HEK293 (cell line): Measurements from ENCODE around the gene IDE.

Experiments
- BCL11A ChIP-seq: fragments of 450-650 bp; formaldehyde crosslinking; IDR thresholded peaks from 2 replicates; pipeline ENCODE4 v1.5.1; 2016; ENCODE audit warnings: low read depth, missing biosample characterization, missing genetic modification characterization
- INSM2 ChIP-seq: fragments of 450-650 bp; formaldehyde crosslinking; IDR thresholded peaks from 2 replicates; pipeline ENCODE4 v1.5.1; 2016; ENCODE audit warnings: missing biosample characterization, missing genetic modification characterization
- KLF17 ChIP-seq: fragments of 450-650 bp; formaldehyde crosslinking; IDR thresholded peaks from 2 replicates; pipeline ENCODE4 v1.5.1; 2016; ENCODE audit warnings: missing biosample characterization, missing genetic modification characterization
- SCRT2 ChIP-seq: fragments of 450-650 bp; formaldehyde crosslinking; IDR thresholded peaks from 2 replicates; pipeline ENCODE4 v1.5.1; 2016; ENCODE audit warnings: missing biosample characterization, missing genetic modification characterization
- SP2 ChIP-seq: fragments of 450-650 bp; formaldehyde crosslinking; IDR thresholded peaks from 2 replicates; pipeline ENCODE4 v1.5.1; 2016; ENCODE audit warnings: missing biosample characterization, missing genetic modification characterization
- TRIM28 ChIP-seq: IDR thresholded peaks from 2 replicates; pipeline ENCODE4 v1.6.1; 2011; ENCODE audit warnings: low read length, control low read depth, borderline replicate concordance
- ZBTB20 ChIP-seq: fragments of 450-650 bp; formaldehyde crosslinking; IDR thresholded peaks from 2 replicates; pipeline ENCODE4 v1.5.1; 2016; ENCODE audit warnings: missing biosample characterization, missing genetic modification characterization
- ZNF132 ChIP-seq: fragments of 450-650 bp; formaldehyde crosslinking; IDR thresholded peaks from 2 replicates; pipeline ENCODE4 v1.5.1; 2017; ENCODE audit warnings: missing biosample characterization, missing genetic modification characterization, borderline replicate concordance
- ZNF16 ChIP-seq: fragments of 450-650 bp; formaldehyde crosslinking; IDR thresholded peaks from 2 replicates; pipeline ENCODE4 v1.5.1; 2016; ENCODE audit warnings: low read depth, missing biosample characterization, missing genetic modification characterization
- ZNF248 ChIP-seq: fragments of 450-650 bp; formaldehyde crosslinking; IDR thresholded peaks from 2 replicates; pipeline ENCODE4 v1.5.1; 2017; ENCODE audit warnings: missing biosample characterization, missing genetic modification characterization
- ZNF292 ChIP-seq: fragments of 450-650 bp; formaldehyde crosslinking; IDR thresholded peaks from 2 replicates; pipeline ENCODE4 v1.5.1; 2016; ENCODE audit warnings: low read depth, missing biosample characterization, missing genetic modification characterization, borderline replicate concordance
- ZNF302 ChIP-seq: fragments of 450-650 bp; formaldehyde crosslinking; IDR thresholded peaks from 2 replicates; pipeline ENCODE4 v1.5.1; 2016; ENCODE audit warnings: missing biosample characterization, missing genetic modification characterization, low read depth
- ZNF324 ChIP-seq: fragments of 450-650 bp; formaldehyde crosslinking; IDR thresholded peaks from 2 replicates; pipeline ENCODE4 v1.5.1; 2016; ENCODE audit warnings: missing biosample characterization, missing genetic modification characterization
- ZNF354C ChIP-seq: fragments of 450-650 bp; formaldehyde crosslinking; IDR thresholded peaks from 2 replicates; pipeline ENCODE4 v1.5.1; 2016; ENCODE audit warnings: missing biosample characterization, missing genetic modification characterization, low read depth, borderline replicate concordance
- ZNF391 ChIP-seq: fragments of 450-650 bp; formaldehyde crosslinking; IDR thresholded peaks from 2 replicates; pipeline ENCODE4 v1.5.1; 2016; ENCODE audit warnings: low read depth, missing biosample characterization, missing genetic modification characterization, borderline replicate concordance
- ZNF404 ChIP-seq: fragments of 450-650 bp; formaldehyde crosslinking; IDR thresholded peaks from 2 replicates; pipeline ENCODE4 v1.5.1; 2017; ENCODE audit warnings: missing biosample characterization, missing genetic modification characterization
- ZNF426 ChIP-seq: fragments of 450-650 bp; formaldehyde crosslinking; IDR thresholded peaks from 2 replicates; pipeline ENCODE4 v1.5.1; 2017; ENCODE audit warnings: missing biosample characterization, missing genetic modification characterization, mild to moderate bottlenecking, inconsistent platforms, moderate library complexity
- ZNF544 ChIP-seq: fragments of 450-650 bp; formaldehyde crosslinking; IDR thresholded peaks from 2 replicates; pipeline ENCODE4 v1.5.0; 2017; ENCODE audit warnings: missing biosample characterization, missing genetic modification characterization
- ZNF549 ChIP-seq: fragments of 450-650 bp; IDR thresholded peaks from 2 replicates; pipeline ENCODE4 v1.5.1; 2018; ENCODE audit warnings: missing biosample characterization, missing genetic modification characterization, mild to moderate bottlenecking, inconsistent platforms, moderate library complexity
- ZSCAN18 ChIP-seq: fragments of 450-650 bp; formaldehyde crosslinking; IDR thresholded peaks from 2 replicates; pipeline ENCODE4 v1.5.1; 2016; ENCODE audit warnings: missing biosample characterization, missing genetic modification characterization
- TF ChIP-seq, protein P1 (sequence below): fragments of 450-650 bp; formaldehyde crosslinking; IDR thresholded peaks from 2 replicates; pipeline ENCODE4 v1.5.1; 2016; ENCODE audit warnings: missing biosample characterization, missing genetic modification characterization, borderline replicate concordance
- TF ChIP-seq, protein P2 (sequence below): fragments of 450-650 bp; formaldehyde crosslinking; IDR thresholded peaks from 2 replicates; pipeline ENCODE4 v1.5.0; 2017; ENCODE audit warnings: missing biosample characterization, missing genetic modification characterization, borderline replicate concordance
- TF ChIP-seq, protein P3 (sequence below): fragments of 450-650 bp; formaldehyde crosslinking; IDR thresholded peaks from 2 replicates; pipeline ENCODE4 v1.5.1; 2016; ENCODE audit warnings: missing biosample characterization, missing genetic modification characterization

Gene IDE

GRCh38 chr10:92573798-92574547 lies at the start of gene IDE (continued):
- TF ChIP-seq INSM2 (tag by site-specific recombination), result 0 out of 2 replicates have a peak, but pooled peaks have one; percentile 31
- TF ChIP-seq ZNF391 (tag by site-specific recombination), result peak; percentile 91; the same call in 1 of the 2 replicates
- no peak for TF ChIP-seq ZNF248 (tag by site-specific recombination)
- peak; percentile 91 for TF ChIP-seq ZNF324 (tag by site-specific recombination)
- TF ChIP-seq, protein P1, sequence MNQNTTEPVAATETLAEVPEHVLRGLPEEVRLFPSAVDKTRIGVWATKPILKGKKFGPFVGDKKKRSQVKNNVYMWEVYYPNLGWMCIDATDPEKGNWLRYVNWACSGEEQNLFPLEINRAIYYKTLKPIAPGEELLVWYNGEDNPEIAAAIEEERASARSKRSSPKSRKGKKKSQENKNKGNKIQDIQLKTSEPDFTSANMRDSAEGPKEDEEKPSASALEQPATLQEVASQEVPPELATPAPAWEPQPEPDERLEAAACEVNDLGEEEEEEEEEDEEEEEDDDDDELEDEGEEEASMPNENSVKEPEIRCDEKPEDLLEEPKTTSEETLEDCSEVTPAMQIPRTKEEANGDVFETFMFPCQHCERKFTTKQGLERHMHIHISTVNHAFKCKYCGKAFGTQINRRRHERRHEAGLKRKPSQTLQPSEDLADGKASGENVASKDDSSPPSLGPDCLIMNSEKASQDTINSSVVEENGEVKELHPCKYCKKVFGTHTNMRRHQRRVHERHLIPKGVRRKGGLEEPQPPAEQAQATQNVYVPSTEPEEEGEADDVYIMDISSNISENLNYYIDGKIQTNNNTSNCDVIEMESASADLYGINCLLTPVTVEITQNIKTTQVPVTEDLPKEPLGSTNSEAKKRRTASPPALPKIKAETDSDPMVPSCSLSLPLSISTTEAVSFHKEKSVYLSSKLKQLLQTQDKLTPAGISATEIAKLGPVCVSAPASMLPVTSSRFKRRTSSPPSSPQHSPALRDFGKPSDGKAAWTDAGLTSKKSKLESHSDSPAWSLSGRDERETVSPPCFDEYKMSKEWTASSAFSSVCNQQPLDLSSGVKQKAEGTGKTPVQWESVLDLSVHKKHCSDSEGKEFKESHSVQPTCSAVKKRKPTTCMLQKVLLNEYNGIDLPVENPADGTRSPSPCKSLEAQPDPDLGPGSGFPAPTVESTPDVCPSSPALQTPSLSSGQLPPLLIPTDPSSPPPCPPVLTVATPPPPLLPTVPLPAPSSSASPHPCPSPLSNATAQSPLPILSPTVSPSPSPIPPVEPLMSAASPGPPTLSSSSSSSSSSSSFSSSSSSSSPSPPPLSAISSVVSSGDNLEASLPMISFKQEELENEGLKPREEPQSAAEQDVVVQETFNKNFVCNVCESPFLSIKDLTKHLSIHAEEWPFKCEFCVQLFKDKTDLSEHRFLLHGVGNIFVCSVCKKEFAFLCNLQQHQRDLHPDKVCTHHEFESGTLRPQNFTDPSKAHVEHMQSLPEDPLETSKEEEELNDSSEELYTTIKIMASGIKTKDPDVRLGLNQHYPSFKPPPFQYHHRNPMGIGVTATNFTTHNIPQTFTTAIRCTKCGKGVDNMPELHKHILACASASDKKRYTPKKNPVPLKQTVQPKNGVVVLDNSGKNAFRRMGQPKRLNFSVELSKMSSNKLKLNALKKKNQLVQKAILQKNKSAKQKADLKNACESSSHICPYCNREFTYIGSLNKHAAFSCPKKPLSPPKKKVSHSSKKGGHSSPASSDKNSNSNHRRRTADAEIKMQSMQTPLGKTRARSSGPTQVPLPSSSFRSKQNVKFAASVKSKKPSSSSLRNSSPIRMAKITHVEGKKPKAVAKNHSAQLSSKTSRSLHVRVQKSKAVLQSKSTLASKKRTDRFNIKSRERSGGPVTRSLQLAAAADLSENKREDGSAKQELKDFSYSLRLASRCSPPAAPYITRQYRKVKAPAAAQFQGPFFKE (tag by site-specific recombination), result 0 out of 2 replicates have a peak, but pooled peaks have one; percentile 20
- TF ChIP-seq BCL11A (tag by site-specific recombination), result no peak
- no peak for TF ChIP-seq ZNF549
- no peak for TF ChIP-seq ZNF302 (tag by site-specific recombination)
- TF ChIP-seq, protein P2, sequence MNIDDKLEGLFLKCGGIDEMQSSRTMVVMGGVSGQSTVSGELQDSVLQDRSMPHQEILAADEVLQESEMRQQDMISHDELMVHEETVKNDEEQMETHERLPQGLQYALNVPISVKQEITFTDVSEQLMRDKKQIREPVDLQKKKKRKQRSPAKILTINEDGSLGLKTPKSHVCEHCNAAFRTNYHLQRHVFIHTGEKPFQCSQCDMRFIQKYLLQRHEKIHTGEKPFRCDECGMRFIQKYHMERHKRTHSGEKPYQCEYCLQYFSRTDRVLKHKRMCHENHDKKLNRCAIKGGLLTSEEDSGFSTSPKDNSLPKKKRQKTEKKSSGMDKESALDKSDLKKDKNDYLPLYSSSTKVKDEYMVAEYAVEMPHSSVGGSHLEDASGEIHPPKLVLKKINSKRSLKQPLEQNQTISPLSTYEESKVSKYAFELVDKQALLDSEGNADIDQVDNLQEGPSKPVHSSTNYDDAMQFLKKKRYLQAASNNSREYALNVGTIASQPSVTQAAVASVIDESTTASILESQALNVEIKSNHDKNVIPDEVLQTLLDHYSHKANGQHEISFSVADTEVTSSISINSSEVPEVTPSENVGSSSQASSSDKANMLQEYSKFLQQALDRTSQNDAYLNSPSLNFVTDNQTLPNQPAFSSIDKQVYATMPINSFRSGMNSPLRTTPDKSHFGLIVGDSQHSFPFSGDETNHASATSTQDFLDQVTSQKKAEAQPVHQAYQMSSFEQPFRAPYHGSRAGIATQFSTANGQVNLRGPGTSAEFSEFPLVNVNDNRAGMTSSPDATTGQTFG, result no peak
- TF ChIP-seq KLF17 (tag by site-specific recombination), result no peak; the same call in none of the 2 replicates
- no peak for TF ChIP-seq ZNF132 (tag by site-specific recombination)
- TF ChIP-seq ZNF16 (tag by site-specific recombination), result peak; percentile 30; the same call in 1 of the 2 replicates
- 0 out of 2 replicates have a peak, but pooled peaks have one; percentile 21 for TF ChIP-seq ZSCAN18 (tag by site-specific recombination)
- no peak for TF ChIP-seq ZNF544 (tag by site-specific recombination)
- no peak for TF ChIP-seq ZNF426 (tag by site-specific recombination)
- TF ChIP-seq ZBTB20, result peak; percentile 84
- no peak for TF ChIP-seq ZNF404 (tag by site-specific recombination)
- TF ChIP-seq ZNF292 (tag by site-specific recombination), result no peak
- no peak for TF ChIP-seq TRIM28
- peak; percentile 35 for TF ChIP-seq SP2 (tag by site-specific recombination)
- no peak for TF ChIP-seq ZNF354C (tag by site-specific recombination)
- TF ChIP-seq, protein P3, sequence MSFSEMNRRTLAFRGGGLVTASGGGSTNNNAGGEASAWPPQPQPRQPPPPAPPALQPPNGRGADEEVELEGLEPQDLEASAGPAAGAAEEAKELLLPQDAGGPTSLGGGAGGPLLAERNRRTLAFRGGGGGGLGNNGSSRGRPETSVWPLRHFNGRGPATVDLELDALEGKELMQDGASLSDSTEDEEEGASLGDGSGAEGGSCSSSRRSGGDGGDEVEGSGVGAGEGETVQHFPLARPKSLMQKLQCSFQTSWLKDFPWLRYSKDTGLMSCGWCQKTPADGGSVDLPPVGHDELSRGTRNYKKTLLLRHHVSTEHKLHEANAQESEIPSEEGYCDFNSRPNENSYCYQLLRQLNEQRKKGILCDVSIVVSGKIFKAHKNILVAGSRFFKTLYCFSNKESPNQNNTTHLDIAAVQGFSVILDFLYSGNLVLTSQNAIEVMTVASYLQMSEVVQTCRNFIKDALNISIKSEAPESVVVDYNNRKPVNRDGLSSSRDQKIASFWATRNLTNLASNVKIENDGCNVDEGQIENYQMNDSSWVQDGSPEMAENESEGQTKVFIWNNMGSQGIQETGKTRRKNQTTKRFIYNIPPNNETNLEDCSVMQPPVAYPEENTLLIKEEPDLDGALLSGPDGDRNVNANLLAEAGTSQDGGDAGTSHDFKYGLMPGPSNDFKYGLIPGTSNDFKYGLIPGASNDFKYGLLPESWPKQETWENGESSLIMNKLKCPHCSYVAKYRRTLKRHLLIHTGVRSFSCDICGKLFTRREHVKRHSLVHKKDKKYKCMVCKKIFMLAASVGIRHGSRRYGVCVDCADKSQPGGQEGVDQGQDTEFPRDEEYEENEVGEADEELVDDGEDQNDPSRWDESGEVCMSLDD, result peak; percentile 36; the same call in 1 of the 2 replicates
- peak; percentile 31; the same call in 1 of the 2 replicates for TF ChIP-seq SCRT2
